Muscle of leg (tissue), 11 donors: ENCODE data around the gene CHERP. TPM values are rescaled to one million over a fixed set of nuclear protein-coding genes. Genes with fewer than 3 reads are reported as not detected.
A peak's percentile ranks its signal among the peaks of the same experiment; 100 is the strongest.
"Not testable (repeated sequence)": the region's sequence is repeated elsewhere in the genome, so short reads cannot be mapped to it uniquely, and the experiment has no call there.

Experiments
- DNase-seq: peaks from one replicate; pipeline ENCODE4 v3.0.0; 2013
- H3K27ac ChIP-seq: one replicate; pipeline ENCODE4 v1.5.1; 2013; ENCODE audit warnings: mild to moderate bottlenecking, low read length, control low read depth
- H3K27me3 ChIP-seq: one replicate; pipeline ENCODE4 v1.6.1; 2013; ENCODE audit warnings: low read length; ENCODE audit not compliant: control insufficient read depth, insufficient read depth
- H3K36me3 ChIP-seq: one replicate; pipeline ENCODE4 v1.6.1; 2013; ENCODE audit warnings: low read length; ENCODE audit not compliant: control insufficient read depth, insufficient read depth
- H3K4me1 ChIP-seq: one replicate; pipeline ENCODE4 v1.6.1; 2013; ENCODE audit warnings: low read length; ENCODE audit not compliant: control insufficient read depth, insufficient read depth
- H3K4me3 ChIP-seq: one replicate; pipeline ENCODE4 v1.5.1; 2013; ENCODE audit warnings: low read length, control low read depth
- H3K9me3 ChIP-seq: replicated peaks from 2 replicates; pipeline ENCODE4 v1.6.1; 2013; ENCODE audit warnings: low read depth, low read length; ENCODE audit not compliant: control insufficient read depth
- WGBS: methylation state at CpG from one replicate; pipeline ENCODE4 v1.1.5; 2013; ENCODE audit warnings: missing lambda C conversion rate; ENCODE audit not compliant: insufficient coverage; 5-methylcytosine and 5-hydroxymethylcytosine counted together
- polyA plus RNA-seq, 8 donors: library from polyadenylated mRNA; unstranded; fragments of 120-200 nt; gene quantifications; one replicate each; pipeline versions ENCODE4 v1.2.1 to v1.2.3, GENCODE V29; 2013; ENCODE audit warnings: inconsistent platforms in 1 of 8, low replicate concordance in 1 of 8; ENCODE audit not compliant: insufficient read length in 8 of 8, insufficient read depth in 1 of 8
- total RNA-seq: library from RNA; stranded (reverse); fragments of 120-200 nt; gene quantifications from one replicate; pipeline ENCODE4 v1.2.4, GENCODE V29; 2013

Gene CHERP
- total and polyA plus RNA-seq, 9 donors, result 3.5 to 42.4 (median 35.8) TPM

DNA sequence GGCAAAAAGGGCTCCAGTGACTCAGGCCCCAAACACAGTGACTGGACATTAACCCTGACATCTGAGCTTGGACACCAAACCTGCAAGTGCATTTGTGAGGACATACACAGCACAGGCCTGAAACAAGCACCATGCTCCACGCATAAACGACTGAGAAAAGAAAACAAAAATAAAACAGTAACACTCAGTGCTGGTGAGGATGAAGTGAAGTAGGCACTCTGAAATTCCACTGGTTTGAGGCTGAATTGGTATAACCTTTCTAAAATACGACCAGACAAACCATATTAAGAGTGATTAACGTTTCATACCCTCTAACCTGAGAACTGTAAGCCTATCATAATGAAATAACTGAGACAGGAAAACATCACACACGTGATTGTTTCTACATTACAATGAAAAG is 24.5 kb upstream of the CHERP start:
- Histone ChIP-seq H3K27me3 (no peaks in the 10 kb centered on the region), H3K36me3 (peaks cover 66% of the 10 kb centered on the region), H3K4me1 (peaks cover 8% of the 10 kb centered on the region), H3K4me3 (no peak overlapping the region), H3K27ac (no peak overlapping the region), H3K9me3 (no peaks in the 10 kb centered on the region)
- no CpG with 5 or more reads among the region's 5 CpGs for WGBS
- DNase-seq, result no peak

DNA sequence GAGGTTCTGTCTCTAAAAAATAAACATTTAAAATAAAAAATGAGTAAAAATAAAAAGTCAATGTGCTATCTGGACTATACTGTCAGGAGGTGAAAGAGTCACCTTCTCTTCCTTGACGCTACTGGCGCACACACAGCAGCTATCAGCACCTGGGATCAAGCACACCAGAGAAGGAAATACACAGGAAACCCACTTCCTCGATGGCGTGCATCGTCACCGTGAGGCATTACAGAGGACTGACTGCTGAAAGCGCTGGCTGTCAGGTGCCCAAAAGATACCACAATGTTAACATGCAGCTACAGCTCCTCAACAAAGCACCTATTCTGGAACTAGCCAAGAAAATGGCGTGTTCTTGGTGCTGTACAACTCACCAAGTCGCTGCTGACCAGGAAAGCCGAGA is 23.9 kb upstream of the CHERP start:
- 93% methylated on average over 9 of the region's 10 CpGs for WGBS
- DNase-seq, result no peak
- Histone ChIP-seq H3K4me3 (no peak overlapping the region), H3K27ac (no peak overlapping the region), H3K9me3 (no peaks in the 10 kb centered on the region), H3K4me1 (peaks cover 8% of the 10 kb centered on the region), H3K27me3 (no peaks in the 10 kb centered on the region), H3K36me3 (peaks cover 68% of the 10 kb centered on the region)

DNA sequence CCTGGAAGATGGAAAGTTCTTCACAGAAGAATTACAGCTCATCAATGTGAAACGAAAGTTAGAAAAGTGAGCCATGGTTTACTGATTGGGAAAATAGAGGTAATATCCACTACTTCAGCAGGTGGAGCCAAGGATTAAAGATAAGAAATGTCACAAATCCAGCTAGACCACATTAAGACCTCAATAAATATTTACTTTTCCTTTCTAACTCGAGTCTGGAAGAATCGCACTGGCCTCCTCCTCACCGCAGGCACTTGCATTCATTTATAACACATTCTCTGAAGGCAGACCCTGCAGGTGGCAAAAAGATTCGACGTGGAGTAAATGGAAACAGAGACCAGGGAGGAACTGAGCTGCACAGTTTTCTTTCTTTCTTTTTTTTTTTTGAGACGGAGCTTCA is 22.6 kb upstream of the CHERP start:
- no peaks in the 10 kb centered on the region for H3K9me3 ChIP-seq
- no peak for DNase-seq
- 100% methylated on average over 6 of the region's 7 CpGs for WGBS
- H3K4me1 ChIP-seq, result peaks cover 9% of the 10 kb centered on the region
- no peak overlapping the region for H3K4me3 ChIP-seq
- H3K36me3 ChIP-seq, result peaks cover 67% of the 10 kb centered on the region
- H3K27me3 ChIP-seq, result no peaks in the 10 kb centered on the region
- H3K27ac ChIP-seq, result no peak overlapping the region

DNA sequence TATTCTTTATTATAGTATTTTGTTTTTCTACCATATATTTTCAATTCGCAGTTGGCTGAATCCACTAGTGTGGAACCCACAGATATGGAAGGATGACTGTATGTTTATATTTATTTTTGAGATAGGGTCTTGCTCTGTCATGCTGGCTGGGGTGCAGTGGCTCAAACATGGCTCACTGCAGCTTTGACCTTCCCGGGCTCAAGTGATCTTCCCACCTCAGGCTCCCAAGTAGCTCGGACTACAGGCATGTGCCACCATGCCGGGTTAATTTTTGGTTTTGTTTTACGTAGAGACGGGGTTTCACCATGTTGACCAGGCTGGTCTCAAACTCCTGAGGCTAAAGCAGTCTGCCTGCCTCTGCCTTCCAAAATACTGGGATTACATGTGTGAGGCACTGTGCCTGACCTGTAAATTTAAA is 20.4 kb upstream of the CHERP start:
- Histone ChIP-seq H3K4me1 (peaks cover 9% of the 10 kb centered on the region), H3K9me3 (no peaks in the 10 kb centered on the region), H3K27ac (no peak overlapping the region), H3K27me3 (no peaks in the 10 kb centered on the region), H3K36me3 (peaks cover 54% of the 10 kb centered on the region), H3K4me3 (no peak overlapping the region)
- no peak for DNase-seq
- WGBS, result 83% methylated on average over 5 of the region's 6 CpGs

DNA sequence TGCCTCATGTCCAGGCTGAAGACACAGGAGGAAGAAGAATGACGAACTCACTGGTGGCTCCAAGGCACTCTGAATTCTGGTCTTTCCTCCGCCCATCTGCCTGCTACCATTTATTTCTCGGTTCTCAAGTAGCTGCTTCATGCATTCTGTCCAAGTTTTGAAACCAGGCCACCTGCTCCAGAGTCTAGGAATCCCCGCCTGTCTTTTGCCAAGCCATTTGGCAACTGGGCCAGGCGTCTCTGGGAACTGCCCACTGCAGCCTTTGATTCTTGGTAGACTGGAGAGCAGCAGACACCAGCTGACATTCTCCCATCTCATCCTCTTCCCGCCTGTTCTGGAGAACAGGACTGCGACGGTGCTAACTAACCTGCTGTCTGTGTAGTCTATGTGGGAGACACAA is 19.1 kb upstream of the CHERP start:
- H3K36me3 ChIP-seq, result peaks cover 51% of the 10 kb centered on the region
- peak; percentile 80 for DNase-seq

DNA sequence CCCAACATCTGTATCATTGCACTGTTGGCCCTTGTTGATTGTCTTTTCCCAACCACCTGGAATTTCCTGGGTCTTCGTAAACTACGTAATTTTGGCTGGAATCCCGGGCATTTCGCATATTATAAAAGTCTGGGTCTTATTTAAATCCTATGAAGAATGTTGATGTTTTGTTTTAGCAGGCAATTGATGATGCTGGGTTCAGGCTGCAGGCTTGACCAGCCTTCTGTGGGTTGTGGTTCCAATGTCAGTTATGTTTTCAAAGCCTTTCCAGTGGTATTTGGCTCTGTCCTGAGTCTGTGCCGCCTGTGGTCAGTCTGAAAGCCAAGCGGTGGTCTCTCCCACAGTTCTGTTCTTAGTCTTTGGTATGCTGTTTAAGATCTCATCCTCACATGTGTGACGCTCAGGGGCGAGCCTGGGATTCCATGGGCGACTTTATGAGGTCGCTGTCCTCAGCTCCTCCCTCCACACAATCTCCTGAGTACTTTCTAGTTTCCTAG is 17.6 kb upstream of the CHERP start:
- H3K36me3 ChIP-seq, result peaks cover 47% of the 10 kb centered on the region
- no peaks in the 10 kb centered on the region for H3K9me3 ChIP-seq
- H3K27me3 ChIP-seq, result no peaks in the 10 kb centered on the region
- no peak overlapping the region for H3K4me3 ChIP-seq
- no peak overlapping the region for H3K27ac ChIP-seq
- WGBS, result 90% methylated on average over 7 of the region's 10 CpGs
- H3K4me1 ChIP-seq, result peaks cover 9% of the 10 kb centered on the region
- DNase-seq, result no peak

More for the DNA sequence above, 19.1 kb upstream of the CHERP start:
- H3K27me3 ChIP-seq, result no peaks in the 10 kb centered on the region
- no peaks in the 10 kb centered on the region for H3K9me3 ChIP-seq
- H3K4me3 ChIP-seq, result no peak overlapping the region
- peaks cover 9% of the 10 kb centered on the region for H3K4me1 ChIP-seq
- 79% methylated on average over 4 of the region's 8 CpGs for WGBS
- no peak overlapping the region for H3K27ac ChIP-seq

DNA sequence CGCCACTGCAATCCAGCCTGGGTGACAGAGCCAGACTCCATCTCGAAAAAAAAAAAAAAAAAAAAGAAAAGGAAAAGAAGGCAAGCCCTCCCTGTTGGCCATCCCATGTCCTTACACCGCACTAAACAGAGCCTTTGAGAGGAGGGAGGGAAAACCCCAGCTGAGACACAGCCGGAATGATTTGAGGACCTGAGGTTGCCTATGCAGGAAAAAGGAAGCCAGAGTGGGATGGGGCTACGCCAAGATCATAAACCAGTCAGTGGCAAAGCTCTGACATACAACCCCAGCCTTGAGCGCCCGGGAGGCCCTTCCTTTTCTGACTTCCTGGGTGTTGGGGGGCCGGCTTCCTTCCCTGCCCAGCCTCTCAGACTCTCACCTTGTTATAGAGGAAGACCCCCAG is 12.5 kb upstream of the CHERP start:
- no peak overlapping the region for H3K27ac ChIP-seq
- 89% methylated on average over 4 of the region's 8 CpGs for WGBS
- H3K4me1 ChIP-seq, result no peaks in the 10 kb centered on the region
- no peaks in the 10 kb centered on the region for H3K27me3 ChIP-seq
- DNase-seq, result no peak
- no peaks in the 10 kb centered on the region for H3K9me3 ChIP-seq
- no peak overlapping the region for H3K4me3 ChIP-seq
- peaks cover 53% of the 10 kb centered on the region for H3K36me3 ChIP-seq

DNA sequence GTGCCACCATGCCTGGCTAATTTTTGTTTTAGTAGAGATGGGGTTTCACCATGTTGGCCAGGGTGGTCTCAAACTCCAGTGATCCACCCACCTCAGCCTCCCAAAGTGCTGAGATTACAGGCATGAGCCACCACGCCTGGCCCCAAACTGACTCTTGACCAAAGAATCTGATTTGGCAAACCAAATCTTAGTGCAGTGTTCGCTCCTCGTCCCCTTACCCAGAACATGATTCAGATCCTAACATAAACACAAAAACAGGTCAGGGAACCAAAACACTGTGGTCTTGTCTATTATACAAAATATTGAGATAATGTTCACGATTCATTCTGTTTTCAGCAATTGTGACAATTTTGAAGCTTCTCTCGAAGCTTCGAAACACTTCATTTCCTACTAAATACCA is 9.7 kb upstream of the CHERP start:
- H3K36me3 ChIP-seq, result peaks cover 46% of the 10 kb centered on the region
- H3K9me3 ChIP-seq, DNase-seq, H3K27me3 ChIP-seq, H3K27ac ChIP-seq, H3K4me1 ChIP-seq, H3K4me3 ChIP-seq: not testable (repeated sequence)
- no CpG with 5 or more reads among the region's 6 CpGs for WGBS

DNA sequence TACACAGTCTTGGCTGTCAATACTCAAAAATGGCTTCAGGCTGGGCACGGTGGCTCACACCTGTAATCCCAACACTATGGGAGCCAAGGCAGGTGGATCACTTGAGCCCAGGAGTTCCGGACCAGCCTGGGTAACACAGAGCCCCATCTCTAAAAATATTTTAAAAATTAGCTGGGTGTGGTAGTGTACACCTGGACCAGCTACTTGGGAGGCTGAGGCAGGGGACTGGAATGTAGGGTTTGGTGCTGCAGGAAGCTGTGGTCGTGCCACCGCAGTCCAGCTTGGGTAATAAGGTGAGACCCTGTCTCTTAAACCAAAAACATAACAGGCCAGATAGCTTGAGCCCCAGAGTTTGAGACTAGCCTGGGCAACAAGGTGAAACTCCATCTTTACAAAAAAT is 6.7 kb upstream of the CHERP start:
- WGBS, result no CpG with 5 or more reads among the region's 4 CpGs
- H3K27me3 ChIP-seq, result no peaks in the 10 kb centered on the region
- peaks cover 32% of the 10 kb centered on the region for H3K36me3 ChIP-seq
- no peaks in the 10 kb centered on the region for H3K4me1 ChIP-seq
- no peaks in the 10 kb centered on the region for H3K9me3 ChIP-seq
- no peak overlapping the region for H3K27ac ChIP-seq
- DNase-seq, result no peak
- no peak overlapping the region for H3K4me3 ChIP-seq

DNA sequence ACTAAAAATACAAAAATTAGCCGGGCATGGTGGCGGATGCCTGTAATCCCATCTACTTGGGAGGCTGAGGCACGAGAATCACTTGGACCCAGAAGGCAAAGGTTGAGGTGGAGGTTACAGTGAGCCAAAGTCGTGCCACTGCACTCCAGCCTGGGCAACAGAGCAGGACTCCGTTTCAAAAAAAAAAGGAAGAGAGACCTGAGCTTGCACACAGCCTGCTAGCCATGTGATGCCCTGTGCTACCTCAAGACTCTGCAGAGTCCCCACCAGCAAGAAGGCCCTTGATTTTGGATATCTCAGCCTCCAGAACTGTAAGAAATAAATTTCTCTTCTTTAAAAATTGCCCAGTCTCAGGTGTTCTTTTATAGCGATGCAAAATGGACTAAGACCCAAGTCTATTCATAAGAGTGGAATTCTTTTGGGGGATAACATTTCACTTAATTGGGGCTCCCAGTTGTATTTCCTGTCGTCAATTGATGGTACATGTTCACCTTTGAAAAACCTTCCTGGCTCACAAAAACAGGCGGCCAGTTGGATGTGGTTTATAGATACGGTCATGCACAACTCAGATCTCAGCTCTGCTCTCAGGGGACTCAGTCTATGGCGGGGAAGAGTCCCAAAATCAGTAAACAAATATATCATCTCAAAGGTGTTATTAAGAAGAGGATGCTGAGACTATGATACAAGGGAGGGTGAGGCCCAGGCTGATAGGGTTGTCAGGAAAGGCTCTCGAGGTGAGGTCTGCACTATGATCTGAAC is 2.4 kb upstream of the CHERP start:
- no peak overlapping the region for H3K4me3 ChIP-seq
- WGBS, result no CpG with 5 or more reads among the region's 11 CpGs

More for the DNA sequence above, 2.4 kb upstream of the CHERP start:
- H3K27ac ChIP-seq, result no peak overlapping the region
- peaks cover 14% of the 10 kb centered on the region for H3K36me3 ChIP-seq
- H3K9me3 ChIP-seq, result no peaks in the 10 kb centered on the region
- peaks cover 18% of the 10 kb centered on the region for H3K4me1 ChIP-seq
- DNase-seq, result no peak
- H3K27me3 ChIP-seq, result no peaks in the 10 kb centered on the region
